Liver (tissue), 9 donors: ENCODE results near the gene IL1RAPL2. TPM values are rescaled to one million over a fixed set of nuclear protein-coding genes. Genes with fewer than 3 reads are reported as not detected.
"Not testable (repeated sequence)": the region's sequence is repeated elsewhere in the genome, so short reads cannot be mapped to it uniquely, and the experiment has no call there.

Experiments
- DNase-seq: peaks from one replicate; pipeline ENCODE4 v3.0.0-alpha.2; 2017; ENCODE audit warnings: low spot score
- H3K27ac ChIP-seq, 2 donors: one replicate each; pipeline ENCODE4 v1.7.0; 2013; ENCODE audit warnings: inconsistent platforms in 2 of 2, low read length in 2 of 2, control low read depth in 1 of 2, low read depth in 1 of 2, mild to moderate bottlenecking in 1 of 2
- H3K27me3 ChIP-seq, 4 donors: one replicate each; pipeline versions ENCODE4 v1.6.1 to v1.7.0; 2013; ENCODE audit warnings: low read length in 3 of 4, inconsistent platforms in 1 of 4, mild to moderate bottlenecking in 1 of 4, moderate library complexity in 1 of 4; ENCODE audit not compliant: control insufficient read depth in 4 of 4, insufficient read depth in 4 of 4
- H3K36me3 ChIP-seq, 4 donors: one replicate each; pipeline versions ENCODE4 v1.6.1 to v1.7.0; 2013; ENCODE audit warnings: low read length in 3 of 4, mild to moderate bottlenecking in 3 of 4, low read depth in 1 of 4, moderate library complexity in 1 of 4; ENCODE audit not compliant: control insufficient read depth in 4 of 4, insufficient read depth in 3 of 4
- H3K4me1 ChIP-seq, 4 donors: one replicate each; pipeline versions ENCODE4 v1.6.1 to v1.7.0; 2013; ENCODE audit warnings: low read length in 3 of 4, mild to moderate bottlenecking in 3 of 4, moderate library complexity in 1 of 4; ENCODE audit not compliant: control insufficient read depth in 4 of 4, insufficient read depth in 4 of 4
- H3K4me3 ChIP-seq, 3 donors: one replicate each; pipeline versions ENCODE4 v1.6.1 to v1.7.0; 2013; ENCODE audit warnings: low read length in 3 of 3, control low read depth in 1 of 3, low read depth in 1 of 3, mild to moderate bottlenecking in 1 of 3
- H3K9ac ChIP-seq, 2 donors: one replicate each; pipeline ENCODE4 v1.7.0; 2013; ENCODE audit warnings: low read length in 2 of 2, mild to moderate bottlenecking in 2 of 2, moderate library complexity in 2 of 2, control low read depth in 1 of 2, low read depth in 1 of 2
- H3K9me3 ChIP-seq, 4 donors: one replicate each; pipeline versions ENCODE4 v1.6.1 to v1.7.0; 2013; ENCODE audit warnings: low read length in 3 of 4; ENCODE audit not compliant: control insufficient read depth in 4 of 4
- EGR1 ChIP-seq, 2 donors: IDR thresholded peaks; 2 replicates each; pipeline ENCODE4 v1.6.1; 2016 to 2018; ENCODE audit warnings: antibody characterized with exemption in 2 of 2, low read depth in 2 of 2
- FOXA1 ChIP-seq: IDR thresholded peaks from 2 replicates; pipeline ENCODE4 v1.6.1; 2016; ENCODE audit warnings: antibody characterized with exemption
- FOXA2 ChIP-seq: IDR thresholded peaks from 2 replicates; pipeline ENCODE4 v1.6.1; 2016; ENCODE audit warnings: antibody characterized with exemption
- GABPA ChIP-seq, 2 donors: IDR thresholded peaks in 1 of 2; conservative IDR thresholded peaks in 1 of 2; 2 replicates each; pipeline ENCODE4 v1.6.1; 2016; ENCODE audit warnings: antibody characterized with exemption in 2 of 2, mild to moderate bottlenecking in 1 of 2, moderate library complexity in 1 of 2
- HNF4A ChIP-seq, 2 donors: conservative IDR thresholded peaks; 2 replicates each; pipeline ENCODE4 v1.6.1; 2016; ENCODE audit warnings: antibody characterized with exemption in 2 of 2, mild to moderate bottlenecking in 2 of 2
- HNF4G ChIP-seq: IDR thresholded peaks from 2 replicates; pipeline ENCODE4 v1.6.1; 2016; ENCODE audit warnings: antibody characterized with exemption
- JUND ChIP-seq, 2 donors: IDR thresholded peaks; 2 replicates each; pipeline ENCODE4 v1.6.1; 2016; ENCODE audit warnings: antibody characterized with exemption in 2 of 2
- MAX ChIP-seq: IDR thresholded peaks from 2 replicates; pipeline ENCODE4 v1.6.1; 2016; ENCODE audit warnings: antibody characterized with exemption
- NR2F2 ChIP-seq: IDR thresholded peaks from 2 replicates; pipeline ENCODE4 v1.6.1; 2016; ENCODE audit warnings: antibody characterized with exemption
- RAD21 ChIP-seq, 2 donors: IDR thresholded peaks; 2 replicates each; pipeline ENCODE4 v1.6.1; 2016; ENCODE audit warnings: antibody characterized with exemption in 2 of 2, mild to moderate bottlenecking in 2 of 2
- REST ChIP-seq: IDR thresholded peaks from 2 replicates; pipeline ENCODE4 v1.6.1; 2016; ENCODE audit warnings: antibody characterized with exemption, mild to moderate bottlenecking
- SP1 ChIP-seq: IDR thresholded peaks from 2 replicates; pipeline ENCODE4 v1.6.1; 2018; ENCODE audit warnings: antibody characterized with exemption, mild to moderate bottlenecking
- TAF1 ChIP-seq: conservative IDR thresholded peaks from 2 replicates; pipeline ENCODE4 v1.6.1; 2016; ENCODE audit warnings: antibody characterized with exemption, mild to moderate bottlenecking
- YY1 ChIP-seq: IDR thresholded peaks from 2 replicates; pipeline ENCODE4 v1.6.1; 2016; ENCODE audit warnings: antibody characterized with exemption, mild to moderate bottlenecking
- ZBTB33 ChIP-seq: IDR thresholded peaks from 2 replicates; pipeline ENCODE4 v1.6.1; 2016; ENCODE audit warnings: antibody characterized with exemption
- WGBS: extraction: QIAGEN DNeasy Blood & Tissue Kit; methylation state at CpG from one replicate; pipeline ENCODE4 v1.1.7; 2013; 5-methylcytosine and 5-hydroxymethylcytosine counted together
- polyA plus RNA-seq, 2 donors: library from polyadenylated mRNA; stranded (reverse) in 1 of 2; unstranded in 1 of 2; fragments of 200-250 nt in 1 of 2; fragments of >200 nt in 1 of 2; fragmentation: Nextera tagmentation in 1 of 2; extraction: Ambion mirVana in 1 of 2; gene quantifications; one replicate each; pipeline versions ENCODE4 v1.2.1 to v1.2.3, GENCODE V29; 2013 to 2015
- total RNA-seq, 2 donors: library from RNA; depleted of rRNA; stranded (reverse); fragments of >200 nt; gene quantifications; one replicate each; pipeline ENCODE4 v1.2.3, GENCODE V29; 2014
- donor health status: healthy.
- donor health status: healthy.
- donor health status: healthy.
- donor health status: healthy.
- donor health status: healthy.

Gene IL1RAPL2
- total and polyA plus RNA-seq, 4 donors, result 0.20 to 1.6 (median 0.91) TPM

- Histone ChIP-seq H3K4me3 (no peak overlapping the region), H3K27ac (no peak overlapping the region), H3K9ac (no peak overlapping the region), H3K36me3 (no peaks in the 10 kb centered on the region), H3K27me3 (no peaks in the 10 kb centered on the region), H3K9me3 (no peaks in the 10 kb centered on the region), H3K4me1 (no peaks in the 10 kb centered on the region)
- WGBS, result 52% methylated on average over 2 of the region's 2 CpGs
- DNase-seq, result no peak
- TF ChIP-seq FOXA1, result no peak
- no peak for TF ChIP-seq ZBTB33
- no peak for TF ChIP-seq FOXA2
- no peak for TF ChIP-seq GABPA (IDR thresholded peaks at IDR 0.05 in 1 of 2, conservative IDR thresholded peaks at IDR 0.05 in 1 of 2)
- TF ChIP-seq EGR1 (IDR thresholded peaks at IDR 0.05; ENCODE audit: low read depth in 2 of 2), result no peak
- no peak for TF ChIP-seq HNF4A (conservative IDR thresholded peaks at IDR 0.05)
- TF ChIP-seq SP1, result no peak
- no peak for TF ChIP-seq NR2F2
- no peak for TF ChIP-seq MAX
- TF ChIP-seq TAF1, result no peak
- TF ChIP-seq JUND (IDR thresholded peaks at IDR 0.05), result no peak
- TF ChIP-seq REST, result no peak
- TF ChIP-seq RAD21 (IDR thresholded peaks at IDR 0.05), result no peak
- no peak for TF ChIP-seq YY1
Observed at GRCh38 chrX:104523858-104524257, 42.1 kb upstream of the IL1RAPL2 start.

GRCh38 chrX:104539081-104539480 is 26.9 kb upstream of the IL1RAPL2 start:
- no peak overlapping the region for H3K9ac ChIP-seq
- 86% methylated on average over 2 of the region's 2 CpGs for WGBS

GRCh38 chrX:104542447-104542846 is 23.6 kb upstream of the IL1RAPL2 start:
- H3K9me3 ChIP-seq, H3K36me3 ChIP-seq, H3K4me3 ChIP-seq, H3K4me1 ChIP-seq, H3K9ac ChIP-seq, DNase-seq, H3K27me3 ChIP-seq, H3K27ac ChIP-seq: not testable (repeated sequence)
- WGBS, result 43% methylated on average over 2 of the region's 2 CpGs

More at GRCh38 chrX:104539081-104539480, 26.9 kb upstream of the IL1RAPL2 start:
- DNase-seq, result no peak
- Histone ChIP-seq H3K27me3 (no peaks in the 10 kb centered on the region), H3K36me3 (no peaks in the 10 kb centered on the region), H3K4me1 (no peaks in the 10 kb centered on the region), H3K27ac (no peak overlapping the region), H3K9me3 (peaks cover 0 to 2% (median under 1%) of the 10 kb centered on the region in 4 donors), H3K4me3 (no peak overlapping the region)
- TF ChIP-seq RAD21 (IDR thresholded peaks at IDR 0.05), result no peak
- TF ChIP-seq JUND (IDR thresholded peaks at IDR 0.05), result no peak
- TF ChIP-seq HNF4G, result no peak
- TF ChIP-seq NR2F2, result no peak
- TF ChIP-seq FOXA2, result no peak
